SK-N-SH (cell line): ENCODE data around the gene SMARCD1. TPM values are rescaled to one million over a fixed set of nuclear protein-coding genes. Genes with fewer than 3 reads are reported as not detected.
"Not testable (repeated sequence)": the region's sequence is repeated elsewhere in the genome, so short reads cannot be mapped to it uniquely, and the experiment has no call there.

Experiments
- CTCF ChIA-PET: fragments of 300-600, 350-600 bp; formaldehyde crosslinking; extraction: SDS; loops from one replicate; lab custom pipeline; 2021; lab: Yijun Ruan, JAX
- POLR2A ChIA-PET: fragments of 350-600 bp; sonication (Branson Sonifier 250); formaldehyde crosslinking; extraction: SDS; loops from one replicate; lab custom pipeline; 2020; ENCODE audit warnings: antibody characterized with exemption, inconsistent platforms; lab: Yijun Ruan, JAX
- DNase-seq: peaks from one replicate; pipeline ENCODE4 v3.0.0; 2012
- H2AFZ ChIP-seq: fragments of 200-600 bp; sonication (generic); 2 replicates; pipeline ENCODE4 v1.8.1; 2016; ENCODE audit warnings: antibody characterized with exemption, mild to moderate bottlenecking, low read depth
- H3F3A ChIP-seq: fragments of 200-600 bp; sonication (generic); replicated peaks from 2 replicates; pipeline ENCODE3; 2016; ENCODE audit warnings: antibody characterized with exemption, mild to moderate bottlenecking; ENCODE audit not compliant: insufficient read depth
- H3K27ac ChIP-seq, 2 experiments: fragments of 200-500 bp in 1 of 2; fragments of 200-600 bp in 1 of 2; sonication (Bioruptor generic) in 1 of 2; sonication (generic), shearing (Covaris generic) in 1 of 2; 2 replicates each; pipeline versions ENCODE4 v1.5.1 to v1.6.1; 2014 to 2016; ENCODE audit warnings: low read depth in 2 of 2, inconsistent platforms in 1 of 2, low read length in 1 of 2, mild to moderate bottlenecking in 1 of 2, mixed read lengths in 1 of 2
- H3K27me3 ChIP-seq: fragments of 200-600 bp; sonication (generic), shearing (Covaris generic); 2 replicates; pipeline ENCODE4 v1.6.1; 2016; ENCODE audit warnings: mixed run types; ENCODE audit not compliant: insufficient read depth
- H3K36me3 ChIP-seq, 2 experiments: fragments of 200-500 bp in 1 of 2; fragments of 200-600 bp in 1 of 2; sonication (Bioruptor generic) in 1 of 2; sonication (generic) in 1 of 2; replicated peaks in 1 of 2; 2 replicates each; pipeline versions ENCODE3 to v1.5.1; 2014 to 2016; ENCODE audit warnings: low read length in 1 of 2, mild to moderate bottlenecking in 1 of 2; ENCODE audit not compliant: insufficient read depth in 2 of 2, control insufficient read depth in 1 of 2
- H3K4me1 ChIP-seq, 2 experiments: fragments of 200-500 bp in 1 of 2; fragments of 200-600 bp in 1 of 2; sonication (Bioruptor generic) in 1 of 2; sonication (generic), shearing (Covaris generic) in 1 of 2; 2 replicates each; pipeline versions ENCODE4 v1.5.1 to v1.6.1; 2014 to 2016; ENCODE audit warnings: low read depth in 1 of 2, low read length in 1 of 2, mixed run types in 1 of 2; ENCODE audit not compliant: insufficient read depth in 2 of 2, control insufficient read depth in 1 of 2
- H3K4me2 ChIP-seq: fragments of 200-600 bp; sonication (generic), shearing (Covaris generic); 2 replicates; pipeline ENCODE4 v1.6.1; 2017; ENCODE audit warnings: mixed run types
- H3K4me3 ChIP-seq, 2 experiments: fragments of 200-500 bp in 1 of 2; fragments of 200-600 bp in 1 of 2; sonication (Bioruptor generic) in 1 of 2; sonication (generic), shearing (Covaris generic) in 1 of 2; 2 replicates each; pipeline versions ENCODE4 v1.5.1 to v1.8.1; 2014 to 2016; ENCODE audit warnings: low read depth in 2 of 2, inconsistent platforms in 1 of 2, low read length in 1 of 2, mild to moderate bottlenecking in 1 of 2, mixed read lengths in 1 of 2, moderate library complexity in 1 of 2
- H3K79me2 ChIP-seq: fragments of 200-600 bp; sonication (generic); 2 replicates; pipeline ENCODE4 v1.8.1; 2017; ENCODE audit warnings: mild to moderate bottlenecking; ENCODE audit not compliant: insufficient read depth
- H3K9ac ChIP-seq: fragments of 200-600 bp; sonication (generic); 2 replicates; pipeline ENCODE4 v1.6.1; 2017; ENCODE audit warnings: mixed run types
- H3K9me2 ChIP-seq: fragments of 200-600 bp; sonication (generic); 2 replicates; pipeline ENCODE4 v1.6.1; 2017; ENCODE audit warnings: mixed run types
- H3K9me3 ChIP-seq: fragments of 200-600 bp; sonication (generic); 2 replicates; pipeline ENCODE4 v1.6.1; 2017; ENCODE audit warnings: mixed run types, mild to moderate bottlenecking, moderate library complexity
- H4K20me1 ChIP-seq: fragments of 200-600 bp; sonication (generic); 2 replicates; pipeline ENCODE4 v1.6.1; 2017; ENCODE audit warnings: mild to moderate bottlenecking, mixed run types; ENCODE audit not compliant: insufficient read depth
- EP300 ChIP-seq, 2 experiments: IDR thresholded peaks; 2 replicates each; pipeline versions ENCODE4 v1.4.0 to v1.6.1; 2012; ENCODE audit warnings: borderline replicate concordance in 1 of 2, low read depth in 1 of 2, low read length in 1 of 2
- FOSL2 ChIP-seq: IDR thresholded peaks from 2 replicates; pipeline ENCODE4 v1.4.0; 2012; ENCODE audit warnings: low read depth, mild to moderate bottlenecking, moderate library complexity, borderline replicate concordance
- FOXJ3 ChIP-seq: sonication (generic); formaldehyde crosslinking; IDR thresholded peaks from 2 replicates; pipeline ENCODE4 v1.5.1; 2020; ENCODE audit warnings: mild to moderate bottlenecking, missing genetic modification reagents
- FOXM1 ChIP-seq: IDR thresholded peaks from 2 replicates; pipeline ENCODE4 v1.4.0; 2012; ENCODE audit warnings: low read depth, mild to moderate bottlenecking
- GABPA ChIP-seq: IDR thresholded peaks from 2 replicates; pipeline ENCODE4 v1.4.0; 2012; ENCODE audit warnings: low read depth, mild to moderate bottlenecking
- JUND ChIP-seq: IDR thresholded peaks from 2 replicates; pipeline ENCODE4 v1.4.0; 2012
- RAD21 ChIP-seq: IDR thresholded peaks from 2 replicates; pipeline ENCODE4 v1.6.1; 2012; ENCODE audit warnings: mild to moderate bottlenecking, low read length
- RFX5 ChIP-seq: IDR thresholded peaks from 2 replicates; pipeline ENCODE4 v1.6.1; 2012; ENCODE audit warnings: mild to moderate bottlenecking, improper control_type of control experiment, low read length
- RXRA ChIP-seq: IDR thresholded peaks from 2 replicates; pipeline ENCODE4 v1.4.0; 2012; ENCODE audit warnings: low read depth, mild to moderate bottlenecking, borderline replicate concordance
- SMC3 ChIP-seq: IDR thresholded peaks from 2 replicates; pipeline ENCODE4 v1.6.1; 2012; ENCODE audit warnings: low read depth, low read length, improper control_type of control experiment
- YY1 ChIP-seq: IDR thresholded peaks from 2 replicates; pipeline ENCODE4 v1.4.0; 2012; ENCODE audit warnings: low read depth, mild to moderate bottlenecking
- WGBS: methylation state at CpG from one replicate; pipeline ENCODE4 v1.1.6; 2017; ENCODE audit warnings: low lambda C conversion rate; 5-methylcytosine and 5-hydroxymethylcytosine counted together
- polyA plus RNA-seq, 3 experiments: library from polyadenylated mRNA; depleted of rRNA; stranded (reverse); fragments of >200 nt; gene quantifications; 2 replicates each; pipeline ENCODE4 v1.2.3, GENCODE V29; 2012
- TF ChIP-seq, protein P1 (sequence below): IDR thresholded peaks from 2 replicates; pipeline ENCODE4 v1.6.1; 2012; ENCODE audit warnings: mild to moderate bottlenecking, low read depth, low read length, moderate library complexity
- TF ChIP-seq, protein P2 (sequence below): fragments of 200-600 bp; sonication (generic); IDR thresholded peaks from 2 replicates; pipeline ENCODE4 v1.6.1; 2017; ENCODE audit warnings: antibody characterized with exemption, mild to moderate bottlenecking, moderate library complexity

SMARCD1 gene
- polyA plus RNA-seq, 1 of the 3 experiments (the other 2 are of a cell fraction): 58.5 TPM

DNA sequence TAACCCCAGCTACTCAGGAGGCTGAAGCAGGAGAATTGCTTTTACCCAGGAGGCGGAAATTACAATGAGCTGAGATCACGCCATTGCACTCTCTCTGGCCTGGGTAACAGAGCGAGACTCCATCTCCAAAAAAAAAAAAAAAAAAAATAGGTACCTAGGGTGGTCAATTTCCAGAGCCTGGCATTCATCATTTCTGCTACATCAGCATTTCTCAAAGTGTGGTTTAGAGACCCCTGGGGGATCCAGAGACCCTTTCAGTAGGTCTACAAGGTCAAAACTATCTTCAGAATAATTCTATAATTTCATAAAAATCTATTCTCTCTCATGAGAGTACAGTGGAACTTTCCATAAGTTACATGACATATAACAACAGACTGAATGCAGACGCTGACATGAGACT is 62.1 kb downstream of the SMARCD1 start:
- Histone ChIP-seq H3K9me2 (no peaks in the 10 kb centered on the region), H3K36me3 (peaks cover 3 to 20% of the 10 kb centered on the region in 2 experiments), H3K4me2 (no peak overlapping the region), H3K79me2 (peaks cover 84% of the 10 kb centered on the region), H3K4me3 (no peak overlapping the region), H3K4me1 (no peaks in the 10 kb centered on the region), H2AFZ (no peak overlapping the region), H3F3A (peaks cover 9% of the 10 kb centered on the region), H3K27ac (no peak overlapping the region), H3K9ac (no peak overlapping the region), H3K9me3 (no peaks in the 10 kb centered on the region), H4K20me1 (peaks cover 33% of the 10 kb centered on the region), H3K27me3 (no peaks in the 10 kb centered on the region)
- POLR2A ChIA-PET: no interaction called here
- DNase-seq: no peak
- CTCF ChIA-PET: interaction anchor here (0.6 to 6.5 kb wide), 6 partner anchors 17 to 180 kb away, joined by 3 to 38 read pairs (median 4); partner anchors contain the start of genes CERS5 and COX14
- WGBS: 99% methylated on average over 4 of the region's 4 CpGs
- no peak for TF ChIP-seq RXRA
- TF ChIP-seq JUND: no peak
- no peak for TF ChIP-seq GABPA
- TF ChIP-seq, protein P1, sequence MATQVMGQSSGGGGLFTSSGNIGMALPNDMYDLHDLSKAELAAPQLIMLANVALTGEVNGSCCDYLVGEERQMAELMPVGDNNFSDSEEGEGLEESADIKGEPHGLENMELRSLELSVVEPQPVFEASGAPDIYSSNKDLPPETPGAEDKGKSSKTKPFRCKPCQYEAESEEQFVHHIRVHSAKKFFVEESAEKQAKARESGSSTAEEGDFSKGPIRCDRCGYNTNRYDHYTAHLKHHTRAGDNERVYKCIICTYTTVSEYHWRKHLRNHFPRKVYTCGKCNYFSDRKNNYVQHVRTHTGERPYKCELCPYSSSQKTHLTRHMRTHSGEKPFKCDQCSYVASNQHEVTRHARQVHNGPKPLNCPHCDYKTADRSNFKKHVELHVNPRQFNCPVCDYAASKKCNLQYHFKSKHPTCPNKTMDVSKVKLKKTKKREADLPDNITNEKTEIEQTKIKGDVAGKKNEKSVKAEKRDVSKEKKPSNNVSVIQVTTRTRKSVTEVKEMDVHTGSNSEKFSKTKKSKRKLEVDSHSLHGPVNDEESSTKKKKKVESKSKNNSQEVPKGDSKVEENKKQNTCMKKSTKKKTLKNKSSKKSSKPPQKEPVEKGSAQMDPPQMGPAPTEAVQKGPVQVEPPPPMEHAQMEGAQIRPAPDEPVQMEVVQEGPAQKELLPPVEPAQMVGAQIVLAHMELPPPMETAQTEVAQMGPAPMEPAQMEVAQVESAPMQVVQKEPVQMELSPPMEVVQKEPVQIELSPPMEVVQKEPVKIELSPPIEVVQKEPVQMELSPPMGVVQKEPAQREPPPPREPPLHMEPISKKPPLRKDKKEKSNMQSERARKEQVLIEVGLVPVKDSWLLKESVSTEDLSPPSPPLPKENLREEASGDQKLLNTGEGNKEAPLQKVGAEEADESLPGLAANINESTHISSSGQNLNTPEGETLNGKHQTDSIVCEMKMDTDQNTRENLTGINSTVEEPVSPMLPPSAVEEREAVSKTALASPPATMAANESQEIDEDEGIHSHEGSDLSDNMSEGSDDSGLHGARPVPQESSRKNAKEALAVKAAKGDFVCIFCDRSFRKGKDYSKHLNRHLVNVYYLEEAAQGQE: no peak
- TF ChIP-seq YY1: no peak
- no peak for TF ChIP-seq FOSL2
- no peak for TF ChIP-seq RAD21
- no peak for TF ChIP-seq SMC3
- TF ChIP-seq EP300 (IDR thresholded peaks at IDR 0.05; ENCODE audit: borderline replicate concordance in 1 of 2, low read depth in 1 of 2, low read length in 1 of 2): no peak
- no peak for TF ChIP-seq FOXJ3 (CRISPR knock-in tag)
- no peak for TF ChIP-seq FOXM1
- TF ChIP-seq RFX5: no peak
- TF ChIP-seq, protein P2, sequence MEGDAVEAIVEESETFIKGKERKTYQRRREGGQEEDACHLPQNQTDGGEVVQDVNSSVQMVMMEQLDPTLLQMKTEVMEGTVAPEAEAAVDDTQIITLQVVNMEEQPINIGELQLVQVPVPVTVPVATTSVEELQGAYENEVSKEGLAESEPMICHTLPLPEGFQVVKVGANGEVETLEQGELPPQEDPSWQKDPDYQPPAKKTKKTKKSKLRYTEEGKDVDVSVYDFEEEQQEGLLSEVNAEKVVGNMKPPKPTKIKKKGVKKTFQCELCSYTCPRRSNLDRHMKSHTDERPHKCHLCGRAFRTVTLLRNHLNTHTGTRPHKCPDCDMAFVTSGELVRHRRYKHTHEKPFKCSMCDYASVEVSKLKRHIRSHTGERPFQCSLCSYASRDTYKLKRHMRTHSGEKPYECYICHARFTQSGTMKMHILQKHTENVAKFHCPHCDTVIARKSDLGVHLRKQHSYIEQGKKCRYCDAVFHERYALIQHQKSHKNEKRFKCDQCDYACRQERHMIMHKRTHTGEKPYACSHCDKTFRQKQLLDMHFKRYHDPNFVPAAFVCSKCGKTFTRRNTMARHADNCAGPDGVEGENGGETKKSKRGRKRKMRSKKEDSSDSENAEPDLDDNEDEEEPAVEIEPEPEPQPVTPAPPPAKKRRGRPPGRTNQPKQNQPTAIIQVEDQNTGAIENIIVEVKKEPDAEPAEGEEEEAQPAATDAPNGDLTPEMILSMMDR: no peak

DNA sequence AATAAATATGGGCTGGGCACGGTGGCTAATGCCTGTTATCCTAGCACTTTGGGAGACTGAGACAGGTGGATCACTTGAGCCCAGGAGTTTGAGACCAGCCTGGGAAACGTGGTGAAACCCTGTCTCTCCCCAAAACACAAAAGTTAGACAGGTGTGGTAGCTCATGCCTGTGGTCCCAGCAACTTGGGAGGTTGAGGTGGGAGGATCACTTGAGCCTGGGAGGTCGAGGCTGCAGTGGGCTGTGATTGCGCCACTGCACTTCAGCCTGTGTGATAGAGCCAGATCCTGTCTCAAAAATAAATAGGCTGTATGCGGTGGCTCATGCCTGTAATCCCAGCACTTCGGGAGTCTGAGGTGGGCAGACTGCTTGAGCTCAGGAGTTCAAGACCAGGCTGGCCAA is 62.9 kb downstream of the SMARCD1 start:
- peaks cover 36% of the 10 kb centered on the region for H4K20me1 ChIP-seq
- H3K4me2 ChIP-seq, POLR2A ChIA-PET, H3K9ac ChIP-seq, H3K9me3 ChIP-seq, H2AFZ ChIP-seq, H3F3A ChIP-seq, H3K27me3 ChIP-seq, H3K27ac ChIP-seq, H3K4me1 ChIP-seq, H3K9me2 ChIP-seq, DNase-seq, H3K4me3 ChIP-seq: not testable (repeated sequence)
- 93% methylated on average over 6 of the region's 6 CpGs for WGBS
- H3K36me3 ChIP-seq: peaks cover 0 to 16% of the 10 kb centered on the region in 2 experiments
- peaks cover 91% of the 10 kb centered on the region for H3K79me2 ChIP-seq
- CTCF ChIA-PET: interaction anchor here (1.2 to 6.5 kb wide), 4 partner anchors 17 to 180 kb away, joined by 3 to 38 read pairs (median 3); partner anchors contain the start of gene CERS5
